ENCODE data around the gene ATP4B. TPM values are rescaled to one million over a fixed set of nuclear protein-coding genes. Genes with fewer than 3 reads are reported as not detected.

Gene ATP4B
- total RNA-seq, 1 experiment from 2014 or later = not detected

DNA sequence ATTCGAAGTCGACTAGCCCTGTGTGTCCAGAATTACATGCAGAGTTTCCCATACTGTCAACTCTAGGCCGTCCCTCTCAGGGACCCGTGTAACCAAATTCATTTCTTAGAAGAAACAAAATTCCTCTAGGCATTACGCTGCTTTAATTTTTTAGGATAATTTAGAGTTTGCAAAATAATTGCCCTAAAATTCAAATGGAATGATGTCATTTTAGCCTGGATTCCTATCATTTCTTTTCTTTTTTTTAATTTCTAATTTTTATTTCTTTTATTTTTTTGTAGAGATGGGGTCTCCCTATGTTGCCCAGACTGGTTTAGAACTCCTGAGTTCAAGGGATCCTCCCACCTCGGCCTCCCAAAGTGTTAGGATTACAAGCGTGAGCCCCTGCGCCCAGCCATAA, 1.3 kb upstream of the ATP4B start:
- Histone ChIP-seq H3K4me3 (ENCODE audit: low read depth, low read length, poor library complexity, severe bottlenecking) (no peak overlapping the region), H3K36me3 (ENCODE audit: insufficient read depth, low read length, poor library complexity, severe bottlenecking) (no peaks in the 10 kb centered on the region), H3K4me1 (ENCODE audit: insufficient read depth, low read length, poor library complexity, severe bottlenecking) (no peaks in the 10 kb centered on the region), H3K9me3 (ENCODE audit: low read depth, low read length, poor library complexity, severe bottlenecking) (peaks cover 9% of the 10 kb centered on the region), H3K27ac (ENCODE audit: low read depth, low read length, poor library complexity, severe bottlenecking) (no peak overlapping the region), H3K27me3 (replicated peaks; ENCODE audit: insufficient read depth, low read depth, low read length, poor library complexity) (no peaks in the 10 kb centered on the region)
- CTCF ChIA-PET = no interaction called here
- POLR2A ChIA-PET (ENCODE audit: low non-redundant PET) = no interaction called here
- no peak for DNase-seq (ENCODE audit: low spot score)
- no TSS peak for BruUV-seq (replicated peaks)
- intact Hi-C loops (cut with micrococcal nuclease; ENCODE audit: unreplicated experiment) = no loop called here
- TF ChIP-seq, protein P1, sequence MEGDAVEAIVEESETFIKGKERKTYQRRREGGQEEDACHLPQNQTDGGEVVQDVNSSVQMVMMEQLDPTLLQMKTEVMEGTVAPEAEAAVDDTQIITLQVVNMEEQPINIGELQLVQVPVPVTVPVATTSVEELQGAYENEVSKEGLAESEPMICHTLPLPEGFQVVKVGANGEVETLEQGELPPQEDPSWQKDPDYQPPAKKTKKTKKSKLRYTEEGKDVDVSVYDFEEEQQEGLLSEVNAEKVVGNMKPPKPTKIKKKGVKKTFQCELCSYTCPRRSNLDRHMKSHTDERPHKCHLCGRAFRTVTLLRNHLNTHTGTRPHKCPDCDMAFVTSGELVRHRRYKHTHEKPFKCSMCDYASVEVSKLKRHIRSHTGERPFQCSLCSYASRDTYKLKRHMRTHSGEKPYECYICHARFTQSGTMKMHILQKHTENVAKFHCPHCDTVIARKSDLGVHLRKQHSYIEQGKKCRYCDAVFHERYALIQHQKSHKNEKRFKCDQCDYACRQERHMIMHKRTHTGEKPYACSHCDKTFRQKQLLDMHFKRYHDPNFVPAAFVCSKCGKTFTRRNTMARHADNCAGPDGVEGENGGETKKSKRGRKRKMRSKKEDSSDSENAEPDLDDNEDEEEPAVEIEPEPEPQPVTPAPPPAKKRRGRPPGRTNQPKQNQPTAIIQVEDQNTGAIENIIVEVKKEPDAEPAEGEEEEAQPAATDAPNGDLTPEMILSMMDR (conservative IDR thresholded peaks at IDR 0.05; ENCODE audit: low read depth, low read length) = no peak
- TF ChIP-seq EZH2 (IDR thresholded peaks at IDR 0.05; ENCODE audit: borderline replicate concordance, low read depth, low read length, poor library complexity, severe bottlenecking) = no peak

DNA sequence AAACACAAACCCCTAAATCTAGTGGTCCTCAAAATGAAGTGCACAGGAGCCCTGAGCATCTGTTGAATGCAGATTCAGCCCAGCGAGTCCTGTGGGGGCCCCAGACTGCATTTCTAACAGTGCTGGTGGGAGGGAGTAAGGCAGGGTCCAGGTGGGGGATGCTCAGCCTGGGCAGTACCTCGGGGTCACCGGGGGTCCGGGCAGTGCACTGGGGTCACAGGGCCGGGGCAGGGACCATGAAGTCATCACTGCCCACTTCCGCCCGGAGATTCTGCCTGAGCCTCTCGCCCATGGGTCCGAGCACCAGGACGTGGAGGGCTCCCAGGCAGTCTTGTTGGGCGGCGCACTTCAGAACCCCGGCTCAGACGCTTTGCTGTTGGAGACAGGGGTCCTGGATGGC, 838 bp upstream of the ATP4B start:
- H3K36me3 ChIP-seq (ENCODE audit: insufficient read depth, low read length, poor library complexity, severe bottlenecking) = no peaks in the 10 kb centered on the region
- H3K4me1 ChIP-seq (ENCODE audit: insufficient read depth, low read length, poor library complexity, severe bottlenecking) = peaks cover 2% of the 10 kb centered on the region
- H3K4me3 ChIP-seq (ENCODE audit: low read depth, low read length, poor library complexity, severe bottlenecking) = no peak overlapping the region
- CTCF ChIA-PET = no interaction called here
- POLR2A ChIA-PET (ENCODE audit: low non-redundant PET) = no interaction called here
- no peak overlapping the region for H3K27ac ChIP-seq (ENCODE audit: low read depth, low read length, poor library complexity, severe bottlenecking)
- BruUV-seq (replicated peaks) = no TSS peak
- DNase-seq (ENCODE audit: low spot score) = no peak
- no peak for TF ChIP-seq EZH2 (IDR thresholded peaks at IDR 0.05; ENCODE audit: borderline replicate concordance, low read depth, low read length, poor library complexity, severe bottlenecking)
- TF ChIP-seq, protein P1 (conservative IDR thresholded peaks at IDR 0.05; ENCODE audit: low read depth, low read length) = no peak
- H3K27me3 ChIP-seq (replicated peaks; ENCODE audit: insufficient read depth, low read depth, low read length, poor library complexity) = no peaks in the 10 kb centered on the region
- intact Hi-C loops (cut with micrococcal nuclease; ENCODE audit: unreplicated experiment) = no loop called here
- peaks cover 9% of the 10 kb centered on the region for H3K9me3 ChIP-seq (ENCODE audit: low read depth, low read length, poor library complexity, severe bottlenecking)

DNA sequence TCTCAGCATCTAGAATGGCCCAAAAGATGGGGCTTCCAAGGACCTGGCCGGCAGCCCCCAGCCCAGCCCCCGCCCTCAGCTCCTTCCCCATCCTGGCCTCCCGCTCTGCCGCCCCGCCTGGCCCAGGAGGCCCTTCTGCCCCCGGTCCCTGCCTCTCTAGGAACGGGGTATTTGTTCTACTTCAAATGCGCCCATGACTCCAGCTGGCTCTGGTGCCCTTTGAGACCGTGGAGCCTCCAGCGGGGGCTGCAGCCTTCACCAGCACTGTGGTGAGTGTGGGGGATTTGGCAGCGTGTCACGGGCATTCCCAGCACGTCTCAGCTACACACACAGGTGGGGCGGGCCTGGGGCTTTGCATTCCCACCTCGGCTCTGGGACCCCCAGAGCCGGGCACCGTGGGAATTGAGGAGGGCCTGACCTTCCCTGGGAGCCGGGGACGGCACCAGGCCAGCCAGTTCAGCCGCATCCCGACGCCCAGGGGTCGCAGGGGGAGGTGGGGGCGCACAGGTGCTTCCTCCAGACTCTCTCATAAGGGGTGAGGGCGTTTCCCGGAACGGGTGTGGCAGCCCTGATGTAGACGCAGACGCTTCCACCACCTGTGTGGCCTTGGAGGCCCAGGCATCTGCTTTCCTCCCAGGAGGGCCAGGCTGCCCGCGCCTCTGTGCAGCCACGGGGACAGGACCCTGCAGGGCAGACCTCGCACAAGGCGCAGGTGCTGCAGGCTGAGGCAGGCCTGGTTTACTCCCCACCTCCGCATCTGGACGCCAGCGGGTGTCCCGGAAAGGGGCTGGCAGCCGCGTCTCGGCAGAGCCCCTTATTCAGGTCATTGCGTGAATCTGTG, 947 bp downstream of the ATP4B start:
- no peak overlapping the region for H3K27ac ChIP-seq (ENCODE audit: low read depth, low read length, poor library complexity, severe bottlenecking)
- peaks cover 9% of the 10 kb centered on the region for H3K9me3 ChIP-seq (ENCODE audit: low read depth, low read length, poor library complexity, severe bottlenecking)
- peaks cover 14% of the 10 kb centered on the region for H3K4me1 ChIP-seq (ENCODE audit: insufficient read depth, low read length, poor library complexity, severe bottlenecking)
- ChIA-PET POLR2A (ENCODE audit: low non-redundant PET) (no interaction called here), CTCF (interaction anchor here (0.6 kb wide), 1 partner anchor 605 kb away, joined by 3 read pairs; no protein-coding TSS in a partner anchor)
- no peaks in the 10 kb centered on the region for H3K36me3 ChIP-seq (ENCODE audit: insufficient read depth, low read length, poor library complexity, severe bottlenecking)
- no peak for TF ChIP-seq EZH2 (IDR thresholded peaks at IDR 0.05; ENCODE audit: borderline replicate concordance, low read depth, low read length, poor library complexity, severe bottlenecking)
- TF ChIP-seq, protein P1 (conservative IDR thresholded peaks at IDR 0.05; ENCODE audit: low read depth, low read length) = no peak
- no TSS peak for BruUV-seq (replicated peaks)
- no peaks in the 10 kb centered on the region for H3K27me3 ChIP-seq (replicated peaks; ENCODE audit: insufficient read depth, low read depth, low read length, poor library complexity)
- intact Hi-C loops (cut with micrococcal nuclease; ENCODE audit: unreplicated experiment) = no loop called here
- DNase-seq (ENCODE audit: low spot score) = no peak
- H3K4me3 ChIP-seq (ENCODE audit: low read depth, low read length, poor library complexity, severe bottlenecking) = no peak overlapping the region

All from A673 (cell line).